Caki2 (cell line): ENCODE results near the gene KIF12. TPM values are rescaled to one million over a fixed set of nuclear protein-coding genes. Genes with fewer than 3 reads are reported as not detected.
"Not testable (repeated sequence)": the region's sequence is repeated elsewhere in the genome, so short reads cannot be mapped to it uniquely, and the experiment has no call there.

Experiments used
- DNase-seq: peaks from one replicate; pipeline ENCODE4 v3.0.0-alpha.2; 2015; ENCODE audit warnings: low read depth
- in situ Hi-C: cut with HindIII; loops from 2 replicates; pipeline ENCODE4 v1.10.0; 2016; ENCODE audit warnings: low sequenced_read_pairs, low pct_unique_long_range_greater_than_20kb, mixed read lengths
- total RNA-seq: library from RNA; depleted of rRNA; stranded (reverse); fragments of >200 nt; shearing (Covaris generic); gene quantifications from 2 replicates; pipeline ENCODE4 v1.2.3, GENCODE V29; 2014; ENCODE audit warnings: low replicate concordance; rRNA removed

The KIF12 gene
- 15.8 and 19.3 TPM in 2 replicates for total RNA-seq

GRCh38 chr9:114098936-114099668 lies at the start of gene KIF12:
Gene KIF12 (minus strand): TSS chr9:114099292. CDS start chr9:114099276, 16 bp downstream.
- in situ Hi-C loops: no loop called here

GRCh38 chr9:114146735-114147134 lies 47.6 kb upstream of the KIF12 start:
- no peak for DNase-seq
- in situ Hi-C loops: no loop called here

More at GRCh38 chr9:114098936-114099668, at the start of gene KIF12:
- peak; percentile 95 for DNase-seq

GRCh38 chr9:114143234-114143633 lies 44.1 kb upstream of the KIF12 start:
- no peak for DNase-seq
- in situ Hi-C loops: no loop called here

- in situ Hi-C loops: no loop called here
- no peak for DNase-seq
These were observed 42.7 kb upstream of the KIF12 start for GRCh38 chr9:114141553-114142402.

GRCh38 chr9:114140850-114141249 lies 41.8 kb upstream of the KIF12 start:
- in situ Hi-C loops: no loop called here
- no peak for DNase-seq

GRCh38 chr9:114140401-114140800 lies 41.3 kb upstream of the KIF12 start:
- in situ Hi-C loops: no loop called here
- DNase-seq: no peak

GRCh38 chr9:114139071-114139470 lies 40.0 kb upstream of the KIF12 start:
- in situ Hi-C loops: no loop called here
- no peak for DNase-seq

- DNase-seq: no peak
- in situ Hi-C loops: no loop called here
These were observed 39.5 kb upstream of the KIF12 start for GRCh38 chr9:114138552-114138971.

GRCh38 chr9:114137831-114138230 lies 38.7 kb upstream of the KIF12 start:
- in situ Hi-C loops: no loop called here

GRCh38 chr9:114134827-114135396 lies 35.8 kb upstream of the KIF12 start:
- no peak for DNase-seq

More at GRCh38 chr9:114137831-114138230, 38.7 kb upstream of the KIF12 start:
- no peak for DNase-seq

GRCh38 chr9:114132550-114132918 lies 33.4 kb upstream of the KIF12 start:
- no peak for DNase-seq
- in situ Hi-C loops: no loop called here

More at GRCh38 chr9:114134827-114135396, 35.8 kb upstream of the KIF12 start:
- in situ Hi-C loops: no loop called here

GRCh38 chr9:114131808-114132549 lies 32.9 kb upstream of the KIF12 start:
- no peak for DNase-seq
- in situ Hi-C loops: no loop called here

GRCh38 chr9:114130624-114131277 lies 31.7 kb upstream of the KIF12 start:
- in situ Hi-C loops: no loop called here
- DNase-seq: no peak

- in situ Hi-C loops: no loop called here
- DNase-seq: no peak
These were observed 31.0 kb upstream of the KIF12 start for GRCh38 chr9:114130141-114130540.

GRCh38 chr9:114128759-114129158 lies 29.7 kb upstream of the KIF12 start:
- DNase-seq, in situ Hi-C loops: not testable (repeated sequence)

- in situ Hi-C loops: no loop called here
- no peak for DNase-seq
These were observed 27.4 kb upstream of the KIF12 start for GRCh38 chr9:114126247-114127060.

- in situ Hi-C loops: no loop called here
- DNase-seq: no peak
These were observed 26.5 kb upstream of the KIF12 start for GRCh38 chr9:114125476-114126013.
